MCF 10A (cell line): ENCODE data around the gene PCSK7. TPM values are rescaled to one million over a fixed set of nuclear protein-coding genes. Genes with fewer than 3 reads are reported as not detected.

Source experiments
- BruUV-seq: library from RNA; stranded (reverse); fragments of 400-500 nt; replicated peaks from 2 replicates; lab custom pipeline; 2021; lab: Mats Ljungman, UMichigan
- CTCF ChIA-PET: fragments of 300-600 bp; sonication (Branson Sonifier 250); formaldehyde crosslinking; extraction: SDS; loops from one replicate; lab custom pipeline; 2021; ENCODE audit warnings: antibody characterized with exemption, inconsistent platforms; lab: Yijun Ruan, JAX
- POLR2A ChIA-PET: fragments of 300-600, 350-650 bp; sonication (Branson Sonifier 250); formaldehyde crosslinking; extraction: SDS; loops from one replicate; lab custom pipeline; 2020; ENCODE audit warnings: antibody characterized with exemption, inconsistent platforms; lab: Yijun Ruan, JAX
- DNase-seq: peaks from one replicate; pipeline ENCODE4 v3.0.0-alpha.2; 2018; ENCODE audit not compliant: unreplicated experiment
- H3K27ac Mint-ChIP-seq: one replicate; pipeline ENCODE4 v1.8.0; 2022; ENCODE audit warnings: mild to moderate bottlenecking, low read depth, mixed read lengths; ENCODE audit not compliant: unreplicated experiment
- H3K27me3 Mint-ChIP-seq: one replicate; pipeline ENCODE4 v1.8.0; 2022; ENCODE audit warnings: mixed read lengths; ENCODE audit not compliant: insufficient read depth, unreplicated experiment
- H3K36me3 Mint-ChIP-seq: one replicate; pipeline ENCODE4 v1.8.0; 2022; ENCODE audit warnings: mild to moderate bottlenecking, moderate library complexity, mixed read lengths; ENCODE audit not compliant: insufficient read depth, unreplicated experiment
- H3K4me1 Mint-ChIP-seq: one replicate; pipeline ENCODE4 v1.8.0; 2022; ENCODE audit warnings: mixed read lengths; ENCODE audit not compliant: insufficient read depth, unreplicated experiment
- H3K4me3 Mint-ChIP-seq: one replicate; pipeline ENCODE4 v1.8.0; 2022; ENCODE audit warnings: mild to moderate bottlenecking, moderate library complexity, mixed read lengths; ENCODE audit not compliant: unreplicated experiment
- H3K9me3 Mint-ChIP-seq: one replicate; pipeline ENCODE4 v1.8.0; 2022; ENCODE audit warnings: mixed read lengths; ENCODE audit not compliant: unreplicated experiment
- CTCF ChIP-seq: fragments of 200-600 bp; IDR thresholded peaks from one replicate; pipeline ENCODE4 v1.8.0; 2022; ENCODE audit warnings: antibody characterized with exemption, mild to moderate bottlenecking; ENCODE audit not compliant: unreplicated experiment
- intact Hi-C: fragments of 100-400 bp; cut with micrococcal nuclease; formaldehyde crosslinking; loops from 2 replicates; pipeline ENCODE4 v1.14.1; 2022
- total RNA-seq: library from RNA; stranded (reverse); gene quantifications from 2 replicates; pipeline ENCODE4 v1.2.3, GENCODE V29; 2022

The PCSK7 gene
- total RNA-seq, 1 experiment from 2014 or later, result 58.6 TPM

GRCh38 chr11:117180020-117180419, 51.9 kb downstream of the PCSK7 start:
- Mint-ChIP-seq H3K27ac (peak overlapping the region; percentile 87), H3K4me1 (peaks cover 11% of the 10 kb centered on the region), H3K36me3 (peaks cover 7% of the 10 kb centered on the region), H3K4me3 (peak overlapping the region; percentile 90), H3K9me3 (no peaks in the 10 kb centered on the region), H3K27me3 (no peaks in the 10 kb centered on the region)
- no peak for TF ChIP-seq CTCF
- intact Hi-C loops, result no loop called here
- CTCF ChIA-PET, result interaction anchor here (0.6 to 4.7 kb wide), 10 partner anchors 10 to 640 kb away, joined by 3 to 34 read pairs (median 3); partner anchors contain the start of genes APOA5 and PAFAH1B2
- DNase-seq, result no peak
- BruUV-seq, result no TSS peak
- POLR2A ChIA-PET, result interaction anchor here (0.5 to 4.2 kb wide), 14 partner anchors 9 to 1002 kb away, joined by 3 to 83 read pairs (median 6); partner anchors contain the start of genes BUD13, PAFAH1B2, PCSK7 and RNF214

GRCh38 chr11:117179048-117179999, 52.5 kb downstream of the PCSK7 start:
- Mint-ChIP-seq H3K27ac (peak overlapping the region; percentile 87), H3K4me3 (peak overlapping the region; percentile 90), H3K4me1 (peaks cover 11% of the 10 kb centered on the region), H3K27me3 (no peaks in the 10 kb centered on the region), H3K9me3 (no peaks in the 10 kb centered on the region), H3K36me3 (peaks cover 7% of the 10 kb centered on the region)
- intact Hi-C loops, result no loop called here
- TF ChIP-seq CTCF, result no peak
- CTCF ChIA-PET, result interaction anchor here (0.6 to 4.7 kb wide), 7 partner anchors 32 to 388 kb away, joined by 3 to 34 read pairs (median 4); partner anchors contain the start of genes APOA5 and PAFAH1B2
- POLR2A ChIA-PET, result interaction anchor here (0.5 to 4.2 kb wide), 18 partner anchors 9 to 1002 kb away, joined by 3 to 83 read pairs (median 6); partner anchors contain the start of genes BUD13, CEP164, PAFAH1B2 and PCSK7
- TSS peak; percentile 26 for BruUV-seq
- DNase-seq, result no peak

GRCh38 chr11:117178210-117179034, 53.5 kb downstream of the PCSK7 start, which contains the start of gene SIDT2:
SIDT2 (plus strand) TSS chr11:117178743; CDS start chr11:117179264, 521 bp downstream.
- ChIA-PET POLR2A (interaction anchor here (1.1 to 4.2 kb wide), 13 partner anchors 10 to 150 kb away, joined by 3 to 83 read pairs (median 7); partner anchors contain the start of genes CEP164, PAFAH1B2, PCSK7 and RNF214), CTCF (interaction anchor here (0.7 to 4.7 kb wide), 6 partner anchors 27 to 342 kb away, joined by 3 to 34 read pairs (median 4); partner anchors contain the start of gene PCSK7)
- intact Hi-C loops, result no loop called here
- Mint-ChIP-seq H3K4me3 (peak within 1 kb of the TSS; percentile 90), H3K36me3 (peaks cover 7% of the 10 kb centered on the region), H3K27ac (peak within 1 kb of the TSS; percentile 87), H3K4me1 (peaks cover 11% of the 10 kb centered on the region), H3K9me3 (no peaks in the 10 kb centered on the region), H3K27me3 (no peaks in the 10 kb centered on the region)
- DNase-seq, result peak; percentile 91
- no peak for TF ChIP-seq CTCF
- BruUV-seq, result no TSS peak
